ENCODE results near the gene MPHOSPH8.

Gene MPHOSPH8

DNA sequence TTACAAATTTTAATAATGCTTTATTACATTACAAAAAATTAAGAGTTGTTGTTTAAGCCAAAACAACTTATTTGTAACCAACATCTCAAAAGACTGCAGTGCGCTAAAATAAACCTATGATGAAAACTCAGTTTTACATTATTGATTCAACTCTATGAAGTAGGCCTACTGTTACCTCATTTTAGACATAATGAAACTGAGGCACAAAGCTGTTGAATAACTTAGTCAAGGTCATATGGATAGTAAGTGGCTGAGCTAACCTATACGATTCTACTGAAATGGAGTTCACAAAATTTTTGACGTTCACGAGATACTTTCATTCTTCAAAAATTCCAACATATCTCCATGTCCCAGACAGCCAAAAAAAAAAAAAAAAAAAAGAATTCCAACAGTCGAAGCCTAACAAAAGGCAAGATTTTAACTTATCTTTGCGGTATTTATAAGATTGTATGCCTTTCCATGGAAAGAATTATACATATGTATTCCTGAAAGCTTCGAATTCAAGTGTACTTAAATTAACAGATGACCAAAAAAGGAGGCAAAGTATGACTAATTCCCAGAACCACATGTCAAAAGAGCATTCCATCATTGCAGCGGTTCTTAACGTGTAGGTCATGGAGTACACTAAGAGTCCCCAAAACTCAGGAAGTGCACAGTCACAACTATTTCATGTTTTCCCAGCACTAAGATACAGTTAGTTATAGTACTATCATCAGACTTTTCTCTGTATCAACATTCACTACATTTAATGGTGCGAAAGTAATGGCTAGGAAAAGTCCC, 79.9 kb downstream of the MPHOSPH8 start:
- DNase-seq (ENCODE audit: low spot score): no peak
- no peak overlapping the region for H3K4me3 ChIP-seq
- no peak overlapping the region for H3K27ac ChIP-seq
- TF ChIP-seq, protein P1, sequence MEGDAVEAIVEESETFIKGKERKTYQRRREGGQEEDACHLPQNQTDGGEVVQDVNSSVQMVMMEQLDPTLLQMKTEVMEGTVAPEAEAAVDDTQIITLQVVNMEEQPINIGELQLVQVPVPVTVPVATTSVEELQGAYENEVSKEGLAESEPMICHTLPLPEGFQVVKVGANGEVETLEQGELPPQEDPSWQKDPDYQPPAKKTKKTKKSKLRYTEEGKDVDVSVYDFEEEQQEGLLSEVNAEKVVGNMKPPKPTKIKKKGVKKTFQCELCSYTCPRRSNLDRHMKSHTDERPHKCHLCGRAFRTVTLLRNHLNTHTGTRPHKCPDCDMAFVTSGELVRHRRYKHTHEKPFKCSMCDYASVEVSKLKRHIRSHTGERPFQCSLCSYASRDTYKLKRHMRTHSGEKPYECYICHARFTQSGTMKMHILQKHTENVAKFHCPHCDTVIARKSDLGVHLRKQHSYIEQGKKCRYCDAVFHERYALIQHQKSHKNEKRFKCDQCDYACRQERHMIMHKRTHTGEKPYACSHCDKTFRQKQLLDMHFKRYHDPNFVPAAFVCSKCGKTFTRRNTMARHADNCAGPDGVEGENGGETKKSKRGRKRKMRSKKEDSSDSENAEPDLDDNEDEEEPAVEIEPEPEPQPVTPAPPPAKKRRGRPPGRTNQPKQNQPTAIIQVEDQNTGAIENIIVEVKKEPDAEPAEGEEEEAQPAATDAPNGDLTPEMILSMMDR (IDR thresholded peaks at IDR 0.05): no peak

DNA sequence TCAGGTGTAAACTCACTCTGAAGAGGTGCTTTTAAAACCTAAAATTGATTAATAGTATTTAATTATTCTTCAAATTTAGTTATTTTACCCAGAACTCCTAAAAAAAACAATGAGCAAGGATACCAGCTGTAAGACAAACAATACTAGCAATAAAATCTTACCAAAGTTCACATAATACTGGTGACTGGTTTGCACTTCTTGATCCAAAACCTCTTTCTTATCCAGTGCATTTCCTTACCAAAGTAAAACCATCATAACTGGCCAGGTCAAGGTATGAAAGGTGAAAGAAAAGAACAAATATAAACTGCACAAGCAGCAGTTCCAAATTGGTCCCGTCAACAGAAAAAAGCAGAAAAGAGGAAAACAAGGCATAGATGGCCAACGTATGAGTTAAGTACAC, 86.6 kb downstream of the MPHOSPH8 start:
- TF ChIP-seq, protein P1 (IDR thresholded peaks at IDR 0.05): no peak
- no peak for DNase-seq (ENCODE audit: low spot score)
- Histone ChIP-seq H3K4me3 (no peak overlapping the region), H3K27ac (no peak overlapping the region)

All from coronary artery (tissue), 2 donors.